HUES48 (cell line): ENCODE measurements around the gene AFF3.
"Not testable (repeated sequence)": the region's sequence is repeated elsewhere in the genome, so short reads cannot be mapped to it uniquely, and the experiment has no call there.

Experiments used
- H3K27ac ChIP-seq: one replicate; pipeline ENCODE4 v1.7.0; 2013; ENCODE audit warnings: low read depth, low read length, inconsistent platforms
- H3K27me3 ChIP-seq: 2 replicates; pipeline ENCODE4 v1.6.1; 2013; ENCODE audit warnings: mild to moderate bottlenecking, low read length; ENCODE audit not compliant: control insufficient read depth, insufficient read depth
- H3K36me3 ChIP-seq: 2 replicates; pipeline ENCODE4 v1.6.1; 2013; ENCODE audit warnings: low read length; ENCODE audit not compliant: control insufficient read depth, insufficient read depth
- H3K4me1 ChIP-seq: 2 replicates; pipeline ENCODE4 v1.6.1; 2013; ENCODE audit warnings: mild to moderate bottlenecking, low read length; ENCODE audit not compliant: control insufficient read depth, insufficient read depth
- H3K4me3 ChIP-seq: 2 replicates; pipeline ENCODE4 v1.5.1; 2013; ENCODE audit warnings: mild to moderate bottlenecking, low read depth, low read length
- H3K9ac ChIP-seq: 2 replicates; pipeline ENCODE4 v1.6.1; 2013; ENCODE audit warnings: mild to moderate bottlenecking, low read depth, low read length, moderate library complexity
- H3K9me3 ChIP-seq: 2 replicates; pipeline ENCODE4 v1.6.1; 2013; ENCODE audit warnings: low read length; ENCODE audit not compliant: control insufficient read depth, insufficient read depth

The AFF3 gene

DNA sequence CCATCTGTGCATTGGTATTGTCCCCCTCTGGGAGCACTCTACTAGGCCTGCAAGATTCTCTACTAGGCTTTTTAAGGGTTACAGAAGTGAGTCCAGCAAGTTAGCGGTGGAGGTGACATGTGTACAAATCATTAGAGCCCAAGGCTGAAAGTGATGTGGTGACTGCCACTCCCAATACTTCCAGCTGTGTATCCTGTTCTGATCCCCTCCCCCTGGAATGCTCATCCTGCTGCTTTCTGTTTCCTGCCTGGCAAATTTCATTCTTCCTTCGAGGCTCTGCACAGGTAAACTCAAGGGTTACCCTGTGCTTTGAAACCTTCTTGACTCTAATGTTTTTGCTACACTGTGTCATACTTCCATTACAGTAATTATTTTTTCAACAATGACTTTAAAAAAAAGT is 394.0 kb downstream of the AFF3 start:
- peaks cover 9% of the 10 kb centered on the region for H3K4me1 ChIP-seq
- H3K36me3 ChIP-seq = no peaks in the 10 kb centered on the region
- no peaks in the 10 kb centered on the region for H3K9me3 ChIP-seq
- no peak overlapping the region for H3K27ac ChIP-seq
- no peak overlapping the region for H3K4me3 ChIP-seq
- H3K27me3 ChIP-seq = no peaks in the 10 kb centered on the region
- no peak overlapping the region for H3K9ac ChIP-seq

DNA sequence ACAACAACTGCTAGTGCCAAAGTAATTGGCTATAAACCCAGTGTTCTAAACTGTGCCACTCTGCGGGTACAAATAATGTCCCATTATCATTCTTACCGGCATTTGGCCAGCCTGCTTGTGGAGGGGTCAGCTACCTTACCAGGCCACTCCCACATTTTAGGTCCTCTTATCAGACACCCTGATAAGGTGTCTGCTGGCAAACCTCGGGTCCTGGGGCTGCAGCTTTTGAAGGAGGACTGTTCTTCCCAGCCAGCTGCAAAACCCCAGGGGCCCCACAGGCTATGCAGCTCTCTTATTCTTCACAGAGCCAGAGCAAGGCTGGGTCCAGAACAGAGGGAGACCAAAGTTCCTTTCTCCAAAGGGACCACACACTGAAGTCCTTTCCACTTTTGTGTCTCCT is 394.5 kb downstream of the AFF3 start:
- H3K27ac ChIP-seq = no peak overlapping the region
- H3K4me3 ChIP-seq = no peak overlapping the region
- H3K9me3 ChIP-seq = no peaks in the 10 kb centered on the region

DNA sequence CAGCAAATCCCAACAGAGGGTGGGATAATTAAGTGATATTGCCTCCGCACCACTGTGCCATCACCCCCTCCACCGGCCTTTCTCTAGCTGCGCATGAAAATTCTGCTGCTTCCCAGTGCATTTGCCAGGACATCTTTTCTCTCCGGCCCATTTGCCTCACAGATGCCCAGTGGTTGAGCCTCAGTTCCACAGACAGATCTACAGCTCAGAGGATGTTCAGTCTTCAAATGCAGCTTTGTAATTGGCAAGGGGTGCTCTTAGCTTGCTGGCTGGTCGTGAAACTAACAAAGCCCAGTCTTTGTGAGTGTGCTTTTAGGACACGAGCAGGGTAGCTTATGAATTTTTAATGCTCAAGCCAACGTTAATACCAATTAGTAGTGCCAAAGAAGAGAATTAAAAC is 399.2 kb downstream of the AFF3 start:
- Histone ChIP-seq H3K4me1 (peaks cover 2% of the 10 kb centered on the region), H3K36me3 (no peaks in the 10 kb centered on the region), H3K9me3 (no peaks in the 10 kb centered on the region), H3K27me3 (no peaks in the 10 kb centered on the region), H3K27ac (no peak overlapping the region), H3K4me3 (no peak overlapping the region), H3K9ac (no peak overlapping the region)

More for the DNA sequence above, 394.5 kb downstream of the AFF3 start:
- H3K27me3 ChIP-seq = no peaks in the 10 kb centered on the region
- H3K36me3 ChIP-seq = no peaks in the 10 kb centered on the region
- no peak overlapping the region for H3K9ac ChIP-seq
- peaks cover 9% of the 10 kb centered on the region for H3K4me1 ChIP-seq

DNA sequence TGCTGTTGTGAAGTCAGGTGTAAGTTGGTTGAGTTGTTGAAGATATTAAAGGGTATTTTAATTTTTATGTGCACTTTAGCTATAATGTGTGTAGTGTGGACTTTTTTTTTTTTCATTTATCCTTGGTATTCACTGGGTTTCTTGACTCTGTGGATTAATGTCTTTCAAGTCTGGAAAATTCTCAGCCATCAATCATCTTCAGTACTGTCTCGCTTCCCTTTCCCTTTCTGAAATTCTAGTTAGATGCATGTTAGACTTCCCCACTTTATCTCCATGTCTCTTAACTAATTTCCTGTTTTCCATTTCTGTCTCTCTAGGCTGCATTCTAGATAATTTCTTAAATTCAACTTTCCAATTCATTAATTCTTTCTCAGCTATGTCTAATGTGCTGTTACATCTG is 404.9 kb downstream of the AFF3 start:
- no peaks in the 10 kb centered on the region for H3K27me3 ChIP-seq
- H3K9me3 ChIP-seq = no peaks in the 10 kb centered on the region

DNA sequence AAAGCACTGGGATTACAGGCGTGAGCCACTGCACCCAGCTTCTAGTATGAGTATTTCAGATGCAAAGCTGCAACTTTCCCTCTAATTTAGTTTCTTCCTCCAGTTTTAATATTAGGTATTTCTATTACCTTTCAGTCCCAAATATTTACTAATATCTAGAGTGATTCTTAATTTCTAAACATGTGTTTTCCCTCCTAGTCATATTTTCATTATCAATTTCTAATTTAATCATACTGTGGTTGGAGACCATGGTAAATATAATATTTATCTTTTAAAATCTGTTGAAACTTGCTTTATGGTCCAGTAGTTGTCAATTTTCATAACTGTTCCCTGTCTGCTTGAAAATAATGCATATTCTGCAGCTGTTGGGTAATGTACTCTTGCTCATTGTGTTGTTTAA is 406.6 kb downstream of the AFF3 start:
- H3K36me3 ChIP-seq = no peaks in the 10 kb centered on the region
- H3K4me3 ChIP-seq = no peak overlapping the region
- H3K9me3 ChIP-seq = no peaks in the 10 kb centered on the region
- no peaks in the 10 kb centered on the region for H3K27me3 ChIP-seq
- H3K4me1 ChIP-seq = no peaks in the 10 kb centered on the region
- H3K27ac ChIP-seq = no peak overlapping the region
- H3K9ac ChIP-seq = no peak overlapping the region

More for the DNA sequence above, 404.9 kb downstream of the AFF3 start:
- no peaks in the 10 kb centered on the region for H3K36me3 ChIP-seq
- H3K27ac ChIP-seq = no peak overlapping the region
- no peak overlapping the region for H3K9ac ChIP-seq
- no peaks in the 10 kb centered on the region for H3K4me1 ChIP-seq
- no peak overlapping the region for H3K4me3 ChIP-seq

DNA sequence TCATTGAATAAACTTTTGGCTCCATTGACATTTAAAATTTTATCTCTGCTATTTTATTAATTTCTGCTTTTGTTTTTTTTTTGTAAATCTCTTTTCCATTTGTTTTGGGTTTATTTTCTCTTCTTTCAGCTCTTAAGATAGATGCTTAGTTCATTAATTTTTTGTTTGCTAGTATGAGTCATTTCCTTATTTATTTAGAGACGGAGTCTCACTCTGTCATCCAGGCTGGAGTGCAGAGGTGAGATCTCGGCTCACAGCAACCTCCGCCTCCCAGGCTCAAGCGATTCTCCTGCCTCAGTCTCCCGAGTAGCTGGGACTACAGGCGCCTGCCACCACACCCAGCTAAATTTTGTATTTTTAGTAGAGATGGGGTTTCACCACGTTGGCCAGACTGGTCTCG is 407.1 kb downstream of the AFF3 start:
- H3K9me3 ChIP-seq, H3K9ac ChIP-seq, H3K4me3 ChIP-seq, H3K27ac ChIP-seq, H3K27me3 ChIP-seq, H3K4me1 ChIP-seq, H3K36me3 ChIP-seq: not testable (repeated sequence)

DNA sequence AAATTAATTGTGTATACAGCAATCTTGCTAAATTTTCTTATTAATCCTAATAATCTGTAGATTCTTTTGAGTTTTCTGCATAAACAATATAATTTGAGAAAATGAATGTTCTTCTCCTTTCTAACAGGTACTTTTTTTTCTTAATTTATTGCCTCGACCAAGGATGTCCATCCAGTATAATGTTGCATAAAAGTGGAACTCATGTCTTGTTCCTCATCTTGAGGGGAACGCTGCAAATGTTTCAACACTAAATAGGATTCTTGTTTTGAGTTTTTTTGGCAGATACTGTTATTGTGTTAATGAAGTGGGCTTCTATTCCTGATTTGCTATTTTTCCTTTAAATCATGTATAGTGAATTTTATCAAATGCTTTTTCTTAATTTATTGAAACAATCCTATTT is 408.2 kb downstream of the AFF3 start:
- no peaks in the 10 kb centered on the region for H3K36me3 ChIP-seq
- H3K4me3 ChIP-seq = no peak overlapping the region
- no peak overlapping the region for H3K27ac ChIP-seq
- no peaks in the 10 kb centered on the region for H3K9me3 ChIP-seq
- H3K9ac ChIP-seq = no peak overlapping the region
- no peaks in the 10 kb centered on the region for H3K27me3 ChIP-seq
- H3K4me1 ChIP-seq = peaks cover 2% of the 10 kb centered on the region; the same call in 1 of the 2 replicates

DNA sequence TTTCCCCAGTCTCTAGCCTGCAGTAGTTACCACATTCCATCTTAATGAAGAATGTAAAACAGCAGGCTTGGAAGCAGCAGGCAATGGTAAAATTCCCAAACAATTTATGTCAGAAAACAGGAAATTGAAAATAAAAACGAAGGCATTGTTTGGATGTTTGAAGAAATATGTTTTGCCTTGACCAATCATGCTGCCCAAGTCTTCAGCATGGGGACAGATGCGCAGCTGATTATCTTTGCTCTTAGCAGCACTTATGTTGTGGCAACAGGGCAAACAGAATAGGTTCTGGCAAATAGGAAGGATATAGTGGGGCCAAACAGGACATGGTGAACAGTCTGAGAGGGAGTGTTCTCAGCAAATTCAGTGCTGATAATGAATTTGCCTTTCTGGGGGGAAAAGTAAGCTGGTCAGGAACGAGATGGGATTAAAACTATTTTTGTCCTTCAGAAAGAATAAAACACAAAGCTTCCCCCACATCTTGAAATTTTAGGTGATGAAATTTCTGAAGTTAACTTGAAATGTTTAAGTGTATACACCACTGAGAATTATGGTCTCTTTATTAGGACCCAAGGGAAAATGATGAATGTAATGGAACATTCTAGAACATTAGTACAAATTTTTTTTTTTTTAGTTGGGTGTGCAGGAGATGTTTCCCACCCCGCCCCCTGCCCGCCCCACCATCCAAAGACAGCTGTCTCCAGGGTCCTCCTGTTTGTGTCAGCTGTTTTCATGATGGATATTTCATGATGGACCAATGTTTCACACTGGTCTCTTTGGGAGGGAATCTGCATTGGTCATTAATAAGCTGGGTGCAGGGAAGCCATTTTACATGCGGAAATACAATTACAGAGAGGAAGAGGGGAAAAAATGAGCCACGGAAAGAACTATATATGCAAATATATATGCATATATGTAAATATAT is 413.0 kb downstream of the AFF3 start:
- Histone ChIP-seq H3K4me3 (no peak overlapping the region), H3K4me1 (peaks cover 15% of the 10 kb centered on the region; the same call in 1 of the 2 replicates), H3K9me3 (no peaks in the 10 kb centered on the region), H3K36me3 (no peaks in the 10 kb centered on the region), H3K27ac (no peak overlapping the region), H3K27me3 (no peaks in the 10 kb centered on the region), H3K9ac (no peak overlapping the region)

DNA sequence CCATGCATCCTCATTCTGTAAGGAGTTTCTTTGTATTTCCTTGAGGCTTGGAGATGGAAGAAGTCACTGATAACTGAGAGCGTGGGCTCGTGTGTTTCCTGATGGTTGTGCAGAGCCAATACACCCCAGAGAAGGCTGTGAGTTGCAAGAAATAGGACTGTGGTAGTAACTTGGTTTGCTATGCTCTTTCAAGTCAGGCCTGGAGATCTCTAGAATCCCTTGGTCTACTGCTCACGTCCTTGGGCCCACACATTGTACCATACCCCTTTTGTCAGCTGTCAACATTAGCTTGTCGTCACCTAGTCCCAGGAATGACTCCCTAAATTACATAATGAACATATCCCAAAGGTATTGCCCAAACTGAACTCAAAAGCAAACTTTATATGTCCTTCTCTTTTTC is 414.2 kb downstream of the AFF3 start:
- Histone ChIP-seq H3K9me3 (no peaks in the 10 kb centered on the region), H3K27ac (no peak overlapping the region), H3K4me3 (no peak overlapping the region), H3K36me3 (no peaks in the 10 kb centered on the region), H3K27me3 (no peaks in the 10 kb centered on the region), H3K4me1 (peaks cover 15% of the 10 kb centered on the region; the same call in 1 of the 2 replicates), H3K9ac (no peak overlapping the region)

DNA sequence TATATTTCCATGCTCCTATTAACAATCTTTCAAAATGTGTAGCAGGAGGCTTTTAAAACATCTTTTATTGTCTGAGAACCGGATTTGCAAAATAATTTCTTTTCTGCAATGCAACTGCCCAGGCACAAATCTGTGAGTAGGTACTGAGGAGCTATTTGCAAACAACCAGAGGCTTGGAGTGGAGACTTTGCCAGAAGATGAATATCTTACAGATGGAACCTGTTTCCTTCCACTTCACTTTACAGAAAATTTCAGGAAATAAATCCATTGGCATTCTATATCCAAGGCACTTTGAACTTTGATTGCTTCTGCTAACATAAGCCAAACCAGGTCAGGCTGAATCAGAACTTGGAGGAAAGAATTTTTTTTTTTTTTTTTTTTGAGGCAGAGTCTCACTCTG is 415.2 kb downstream of the AFF3 start:
- H3K4me1 ChIP-seq = peaks cover 15% of the 10 kb centered on the region; the same call in 1 of the 2 replicates
- peaks cover 2% of the 10 kb centered on the region for H3K9me3 ChIP-seq
- H3K36me3 ChIP-seq = no peaks in the 10 kb centered on the region
- H3K27ac ChIP-seq = no peak overlapping the region
- H3K4me3 ChIP-seq = no peak overlapping the region
- no peak overlapping the region for H3K9ac ChIP-seq
- no peaks in the 10 kb centered on the region for H3K27me3 ChIP-seq

DNA sequence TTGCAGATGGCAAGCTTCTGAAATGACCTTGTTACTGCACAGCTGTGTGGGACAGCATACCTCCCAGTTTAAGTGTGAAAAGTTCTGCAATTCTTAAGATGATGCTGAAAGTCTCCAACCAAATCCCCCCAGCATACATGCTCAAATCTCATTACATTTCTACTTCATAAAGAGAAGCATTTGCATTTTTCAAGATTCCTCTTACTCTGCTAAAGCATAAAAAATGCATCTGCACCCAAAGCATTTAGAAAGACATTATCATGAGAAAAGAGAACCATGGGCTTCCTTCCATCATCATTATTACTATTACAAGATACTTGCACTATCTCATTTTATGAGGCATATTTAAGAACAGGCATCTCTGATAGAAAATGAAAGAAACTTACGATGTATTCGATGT is 415.7 kb downstream of the AFF3 start:
- Histone ChIP-seq H3K9ac (no peak overlapping the region), H3K36me3 (no peaks in the 10 kb centered on the region), H3K4me3 (no peak overlapping the region), H3K27me3 (no peaks in the 10 kb centered on the region), H3K27ac (no peak overlapping the region), H3K9me3 (peaks cover 7% of the 10 kb centered on the region), H3K4me1 (peaks cover 15% of the 10 kb centered on the region; the same call in 1 of the 2 replicates)
